ENCODE data around the gene SIGLEC11.

DNA sequence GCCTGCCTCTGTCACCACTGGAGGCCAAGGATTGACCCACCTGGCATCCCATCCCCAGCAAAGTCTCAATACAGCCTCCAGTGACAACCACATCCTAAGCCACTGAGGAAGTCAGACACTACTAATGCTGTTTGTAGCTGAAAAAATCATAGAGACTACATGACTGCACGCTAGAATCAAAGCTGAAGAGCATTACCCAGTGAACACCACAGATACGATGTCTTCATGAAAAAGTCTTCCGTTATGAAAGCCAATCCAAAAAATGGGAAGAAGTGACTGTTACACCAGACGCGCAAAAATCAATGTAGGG lies 20.5 kb downstream of the SIGLEC11 start:
- TF ChIP-seq GATA3 (IDR thresholded peaks at IDR 0.05; ENCODE audit: low read depth, low read length) (no peak), GATA2 (IDR thresholded peaks at IDR 0.05; ENCODE audit: low read depth, low read length) (no peak)
